Germinal center (tissue), 1 donor: ENCODE results near the gene SEC23IP.
"Not testable (repeated sequence)": the region's sequence is repeated elsewhere in the genome, so short reads cannot be mapped to it uniquely, and the experiment has no call there.

Experiments
- DNase-seq: peaks from one replicate; pipeline ENCODE4 v3.0.0; 2012; ENCODE audit warnings: mixed read lengths, low spot score

Gene SEC23IP

GRCh38 chr10:119883901-119884611, 8.5 kb upstream of the SEC23IP start:
- DNase-seq, result not testable (repeated sequence)

GRCh38 chr10:119886070-119886469, 6.5 kb upstream of the SEC23IP start:
- DNase-seq, result not testable (repeated sequence)

GRCh38 chr10:119888715-119889114, 3.8 kb upstream of the SEC23IP start:
- not testable (repeated sequence) for DNase-seq

- not testable (repeated sequence) for DNase-seq
Observed at GRCh38 chr10:119889201-119889600, 3.3 kb upstream of the SEC23IP start.

GRCh38 chr10:119890307-119890706, 2.2 kb upstream of the SEC23IP start:
- DNase-seq, result not testable (repeated sequence)

GRCh38 chr10:119891849-119892187, 712 bp upstream of the SEC23IP start:
- DNase-seq, result not testable (repeated sequence)

- no peak for DNase-seq
Observed at GRCh38 chr10:119893074-119893473, 544 bp downstream of the SEC23IP start.

GRCh38 chr10:119893845-119894427, 1.4 kb downstream of the SEC23IP start:
- no peak for DNase-seq

- no peak for DNase-seq
Observed at GRCh38 chr10:119896061-119896655, 3.6 kb downstream of the SEC23IP start.

- no peak for DNase-seq
Observed at GRCh38 chr10:119896937-119897770, 4.6 kb downstream of the SEC23IP start.

- DNase-seq, result no peak
Observed at GRCh38 chr10:119898577-119898976, 6.0 kb downstream of the SEC23IP start.

- no peak for DNase-seq
Observed at GRCh38 chr10:119903946-119904666, 11.6 kb downstream of the SEC23IP start.

GRCh38 chr10:119907695-119908094, 15.2 kb downstream of the SEC23IP start:
- not testable (repeated sequence) for DNase-seq

- DNase-seq, result no peak
Observed at GRCh38 chr10:119908166-119908565, 15.6 kb downstream of the SEC23IP start.

- no peak for DNase-seq
Observed at GRCh38 chr10:119910689-119911088, 18.2 kb downstream of the SEC23IP start.

GRCh38 chr10:119917777-119918176, 25.2 kb downstream of the SEC23IP start:
- DNase-seq, result no peak

GRCh38 chr10:119919271-119919670, 26.7 kb downstream of the SEC23IP start:
- no peak for DNase-seq

GRCh38 chr10:119919826-119920225, 27.3 kb downstream of the SEC23IP start:
- peak; percentile 33 for DNase-seq

- no peak for DNase-seq
Observed at GRCh38 chr10:119928411-119928810, 35.9 kb downstream of the SEC23IP start.

GRCh38 chr10:119931871-119932270, 39.3 kb downstream of the SEC23IP start:
- DNase-seq, result no peak

- DNase-seq, result no peak
Observed at GRCh38 chr10:119932631-119933030, 40.1 kb downstream of the SEC23IP start.

GRCh38 chr10:119933179-119933578, 40.6 kb downstream of the SEC23IP start:
- DNase-seq, result peak; percentile 26
